Medulla oblongata (tissue), 1 donor: ENCODE data around the gene ARSD.
"Not testable (repeated sequence)": the region's sequence is repeated elsewhere in the genome, so short reads cannot be mapped to it uniquely, and the experiment has no call there.

Source experiments
- DNase-seq: peaks from one replicate; pipeline ENCODE4 v3.0.0-alpha.2; 2015; ENCODE audit errors: extremely low spot score

ARSD gene

DNA sequence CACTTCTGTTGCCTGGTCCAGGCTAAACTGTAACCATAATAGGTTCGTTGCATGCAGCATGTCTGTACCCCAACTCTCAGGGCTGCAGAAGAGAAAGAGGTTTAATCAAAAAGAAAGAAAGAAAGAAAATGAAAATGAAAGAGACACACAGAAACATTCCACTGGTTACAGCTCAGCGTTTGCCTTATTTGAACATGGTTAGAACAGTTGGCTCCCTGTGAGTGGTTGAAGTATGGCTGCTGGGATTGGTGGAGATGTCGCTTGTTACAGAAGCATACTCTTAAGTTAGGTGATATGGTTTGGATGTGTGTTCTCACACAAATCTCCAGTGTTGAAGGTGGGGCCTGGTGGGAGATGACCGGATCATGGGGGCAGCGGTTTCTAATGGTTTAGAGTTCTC lies 36.3 kb downstream of the ARSD start:
- no peak for DNase-seq

GRCh38 chrX:2890536-2891460 lies 38.3 kb downstream of the ARSD start:
- not testable (repeated sequence) for DNase-seq

DNA sequence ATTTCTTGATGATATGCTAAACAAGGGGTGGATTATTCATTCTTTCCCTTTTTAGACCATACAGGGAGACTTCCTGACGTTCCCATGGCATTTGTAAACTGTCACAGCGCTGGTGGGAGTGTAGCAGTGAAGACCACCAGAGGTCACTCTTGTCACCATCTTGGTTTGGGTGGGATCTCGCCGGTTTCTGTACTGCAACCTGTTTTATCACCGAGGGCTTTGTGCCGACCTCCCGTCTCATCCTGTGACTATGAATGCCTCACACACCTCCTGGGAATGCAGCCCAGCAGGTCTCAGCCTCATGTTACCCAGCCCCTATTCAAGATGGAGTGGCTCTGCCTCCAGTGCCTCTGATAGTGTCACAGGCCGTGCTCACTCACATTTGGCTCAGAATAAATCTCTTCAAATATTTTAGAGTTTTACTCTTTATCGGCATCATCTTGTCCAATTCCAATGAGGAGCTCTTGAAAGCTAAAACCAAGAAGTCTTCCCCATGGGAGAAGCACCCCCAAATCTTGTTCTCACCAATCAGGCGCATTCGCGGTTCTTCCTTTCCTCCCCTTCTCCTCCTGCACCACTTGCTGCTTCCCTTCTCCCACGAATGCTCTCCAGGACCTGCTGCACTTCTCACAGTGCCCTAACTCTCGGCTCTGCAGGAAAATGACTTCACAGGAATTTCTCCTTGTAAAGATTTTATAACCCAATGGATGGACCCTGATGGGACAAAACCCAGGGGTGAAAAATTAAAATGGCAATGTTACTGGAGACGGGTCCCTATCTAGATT lies 39.2 kb downstream of the ARSD start:
- DNase-seq: not testable (repeated sequence)

- DNase-seq: no peak
Observed at GRCh38 chrX:2889045-2889605, 40.0 kb downstream of the ARSD start.

GRCh38 chrX:2888309-2888708 lies 40.8 kb downstream of the ARSD start:
- no peak for DNase-seq

- DNase-seq: no peak
Observed at GRCh38 chrX:2883770-2884169, 45.4 kb downstream of the ARSD start.

- no peak for DNase-seq
Observed at GRCh38 chrX:2879670-2880069, 49.5 kb downstream of the ARSD start.

- no peak for DNase-seq
Observed at GRCh38 chrX:2878563-2878962, 50.6 kb downstream of the ARSD start.

GRCh38 chrX:2875798-2876399 lies 53.2 kb downstream of the ARSD start:
- DNase-seq: no peak

DNA sequence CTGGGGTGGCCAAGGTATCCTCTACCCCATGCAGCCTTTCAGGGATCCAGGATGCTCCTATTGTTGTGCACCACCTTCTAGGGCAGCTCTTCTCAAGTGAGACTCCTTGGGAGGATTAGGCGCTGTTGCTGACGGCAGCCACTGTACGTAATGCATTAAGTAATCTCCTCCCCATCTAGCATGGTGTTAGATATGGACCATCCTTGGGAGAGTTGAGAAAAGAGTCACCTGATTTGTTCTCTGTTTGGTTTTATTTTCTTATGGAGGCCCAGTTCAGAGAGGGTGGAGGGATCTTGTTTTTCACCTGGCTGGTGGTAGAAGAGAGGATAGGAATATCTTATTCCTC lies 54.0 kb downstream of the ARSD start:
- no peak for DNase-seq

- DNase-seq: no peak
Observed at GRCh38 chrX:2874222-2875135, 54.7 kb downstream of the ARSD start.

GRCh38 chrX:2872671-2873277 lies 56.4 kb downstream of the ARSD start:
- DNase-seq: no peak

DNA sequence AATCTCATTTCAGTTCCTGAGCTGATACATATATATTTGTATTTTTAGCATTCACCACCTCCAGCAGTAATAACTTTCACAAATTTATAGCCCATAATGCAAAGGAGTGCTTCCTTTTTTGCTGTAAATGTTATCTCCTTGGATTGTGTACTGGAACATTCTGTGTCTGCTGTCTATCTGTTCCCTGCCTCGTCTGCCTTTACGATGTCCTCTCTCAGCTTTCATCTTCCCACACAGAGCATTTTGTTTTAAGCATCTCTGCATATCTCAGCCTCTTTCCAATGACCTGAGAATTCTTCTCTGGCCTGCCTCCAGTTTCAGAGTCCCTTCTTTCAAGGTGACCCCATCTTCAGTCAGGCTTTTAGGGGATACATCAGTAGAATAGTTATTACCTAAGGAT lies 57.3 kb downstream of the ARSD start:
- no peak for DNase-seq

DNA sequence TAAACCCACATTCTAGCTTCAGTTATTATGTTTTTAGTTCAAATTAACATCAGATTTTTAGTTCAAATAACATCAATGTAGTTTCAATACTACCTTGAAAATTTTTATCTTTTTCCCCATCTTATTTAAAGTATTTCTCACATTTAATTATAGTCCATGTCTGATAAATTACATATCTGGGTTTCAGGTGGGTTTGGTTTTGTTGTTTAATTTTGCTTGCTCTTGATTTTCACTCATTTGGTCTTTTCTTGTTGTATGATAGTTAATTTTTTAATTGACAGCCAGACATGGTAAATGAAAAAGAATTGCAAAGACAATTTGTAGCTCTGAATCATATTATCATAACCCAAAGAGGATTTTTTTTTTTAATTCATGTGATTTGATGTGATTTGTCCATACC lies 58.5 kb downstream of the ARSD start:
- DNase-seq: no peak

GRCh38 chrX:2867206-2867605 lies 61.9 kb downstream of the ARSD start:
- DNase-seq: no peak

GRCh38 chrX:2863646-2864045 lies 65.5 kb downstream of the ARSD start:
- DNase-seq: no peak

DNA sequence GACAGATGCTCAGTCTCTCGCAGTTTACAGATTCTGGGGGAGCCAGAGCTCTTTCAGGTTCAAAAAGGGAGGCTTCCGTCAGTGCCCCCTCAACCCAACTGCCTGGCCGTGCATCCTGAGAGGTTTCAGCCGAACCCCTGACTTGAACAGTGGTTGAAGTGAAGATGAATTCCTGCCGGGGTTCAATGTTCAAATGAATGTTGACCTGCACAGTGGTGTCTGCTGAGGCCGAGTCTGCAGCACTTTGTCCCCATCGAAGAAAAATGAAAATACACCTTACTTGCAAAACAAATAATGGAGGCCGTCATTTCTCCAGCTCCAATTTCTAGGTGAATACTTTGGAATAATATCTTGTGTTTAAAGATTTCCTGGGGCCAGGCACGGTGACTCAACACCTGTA lies 66.7 kb downstream of the ARSD start:
- DNase-seq: no peak

- DNase-seq: no peak
Observed at GRCh38 chrX:2859197-2859797, 69.8 kb downstream of the ARSD start.

DNA sequence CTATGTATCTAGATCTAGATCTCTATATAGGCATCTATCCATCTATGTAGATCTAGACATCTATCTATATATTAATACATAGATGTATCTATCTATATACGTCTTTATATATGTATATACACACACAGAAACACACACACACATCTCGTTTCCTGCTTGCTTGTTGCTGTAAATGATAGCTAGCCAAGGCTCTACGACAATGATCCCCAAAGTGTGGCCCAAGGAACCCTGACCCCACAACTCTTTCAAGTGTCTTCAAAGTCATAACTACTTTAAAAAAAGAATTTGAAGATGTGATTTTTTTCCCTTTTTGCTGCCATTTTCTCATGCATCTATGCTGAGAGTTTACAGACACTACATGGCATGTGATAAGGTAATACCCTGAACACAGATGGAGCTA lies 71.6 kb downstream of the ARSD start:
- no peak for DNase-seq

DNA sequence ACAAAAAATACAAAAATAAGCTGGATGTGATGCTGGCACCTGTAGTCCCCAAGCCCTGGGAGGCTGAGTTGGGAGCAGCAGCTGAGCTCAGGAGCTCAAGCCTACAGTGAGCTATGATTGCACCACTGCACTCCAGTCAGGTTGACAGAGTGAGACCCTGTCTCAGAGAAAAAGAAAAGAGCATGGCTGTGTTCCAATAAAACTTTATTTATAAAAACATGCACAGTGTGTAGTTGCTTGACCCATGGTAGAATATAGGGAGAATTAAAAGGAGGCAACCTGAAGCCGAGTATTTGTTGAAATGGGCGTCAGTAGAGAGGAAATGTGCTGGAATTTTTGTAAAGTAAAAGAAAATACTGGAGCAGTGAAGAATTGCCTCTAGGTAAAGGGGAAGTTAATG lies 73.4 kb downstream of the ARSD start:
- DNase-seq: no peak
